ENCODE results near the gene PPP3R1.
A peak's percentile ranks its signal among the peaks of the same experiment; 100 is the strongest.

Gene PPP3R1

GRCh38 chr2:68236103-68236734, 16.1 kb downstream of the PPP3R1 start:
- Mint-ChIP-seq H3K4me3 (peak overlapping the region; percentile 1), H3K27ac (peak overlapping the region; percentile 21), H3K36me3 (ENCODE audit: low read depth) (peaks cover 11% of the 10 kb centered on the region), H3K27me3 (ENCODE audit: low read depth) (no peaks in the 10 kb centered on the region), H3K9me3 (no peaks in the 10 kb centered on the region), H3K4me1 (ENCODE audit: low read depth) (peaks cover 41% of the 10 kb centered on the region)
- DNase-seq (ENCODE audit: low spot score): no peak

DNA sequence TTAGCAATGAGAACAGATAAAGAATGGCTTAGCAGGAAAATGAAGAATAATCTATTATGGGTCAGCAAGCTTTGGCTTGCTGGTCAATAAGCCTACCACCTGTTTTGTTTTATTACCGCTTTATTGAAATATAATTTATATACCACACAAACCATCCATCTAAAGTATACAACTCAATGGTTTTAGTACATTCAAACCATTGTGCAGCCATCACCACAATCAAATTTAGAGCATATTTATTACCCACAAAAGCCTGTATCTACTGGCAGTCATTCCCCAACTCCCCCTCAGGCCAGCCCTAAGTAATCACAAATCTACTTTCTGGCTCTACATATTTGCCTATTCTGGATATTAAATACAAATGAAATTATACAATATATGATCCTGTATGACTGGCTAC, 17.2 kb downstream of the PPP3R1 start:
- no peak overlapping the region for H3K27ac Mint-ChIP-seq
- no peak for DNase-seq (ENCODE audit: low spot score)
- H3K36me3 Mint-ChIP-seq (ENCODE audit: low read depth): peaks cover 6% of the 10 kb centered on the region
- peaks cover 41% of the 10 kb centered on the region for H3K4me1 Mint-ChIP-seq (ENCODE audit: low read depth)
- H3K9me3 Mint-ChIP-seq: no peaks in the 10 kb centered on the region
- H3K4me3 Mint-ChIP-seq: no peak overlapping the region
- H3K27me3 Mint-ChIP-seq (ENCODE audit: low read depth): no peaks in the 10 kb centered on the region

GRCh38 chr2:68234405-68234804, 17.9 kb downstream of the PPP3R1 start:
- Mint-ChIP-seq H3K4me1 (ENCODE audit: low read depth) (peaks cover 42% of the 10 kb centered on the region), H3K9me3 (no peaks in the 10 kb centered on the region), H3K27ac (no peak overlapping the region), H3K4me3 (no peak overlapping the region), H3K27me3 (ENCODE audit: low read depth) (no peaks in the 10 kb centered on the region), H3K36me3 (ENCODE audit: low read depth) (peaks cover 5% of the 10 kb centered on the region)
- no peak for DNase-seq (ENCODE audit: low spot score)

- peaks cover 35% of the 10 kb centered on the region for H3K4me1 Mint-ChIP-seq (ENCODE audit: low read depth)
These were observed 21.3 kb downstream of the PPP3R1 start for GRCh38 chr2:68231061-68231372.

DNA sequence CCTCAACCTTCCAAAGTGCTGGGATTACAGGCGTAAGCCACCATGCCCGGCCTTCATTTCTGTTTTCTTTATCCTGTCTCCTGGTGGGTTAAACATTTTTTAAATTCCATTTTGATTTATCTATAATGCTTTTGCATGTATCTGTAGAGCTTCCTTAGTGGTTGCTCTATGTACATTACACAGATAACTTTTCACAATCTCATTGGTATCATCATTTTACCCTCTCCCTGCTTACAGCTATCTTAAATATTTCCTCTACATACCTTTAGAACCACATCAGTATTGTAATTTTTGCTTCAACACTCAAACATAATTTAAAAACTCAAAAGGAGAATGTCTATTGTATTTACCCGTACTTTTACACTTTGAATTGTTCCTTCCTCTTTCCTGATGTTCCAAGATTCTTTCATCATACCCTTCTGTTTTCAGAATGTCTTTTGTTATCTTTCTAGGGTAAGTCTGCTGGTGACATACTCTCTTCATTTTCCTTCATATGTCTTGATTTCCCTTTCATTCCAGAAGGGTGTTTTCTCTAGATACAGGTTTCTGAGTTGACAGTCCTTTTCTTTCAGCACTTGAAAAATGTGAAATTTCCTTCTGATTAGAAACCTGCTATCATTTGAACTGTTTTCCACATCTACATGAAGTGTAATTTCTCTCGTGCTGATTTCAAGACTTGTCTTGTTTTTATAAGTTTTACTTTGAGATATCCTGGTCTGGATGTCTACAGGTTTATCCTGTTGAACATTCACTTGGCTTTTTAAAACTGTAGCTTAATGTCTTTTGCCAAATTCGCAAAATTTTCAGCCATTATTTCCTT, 21.9 kb downstream of the PPP3R1 start:
- Mint-ChIP-seq H3K9me3 (no peaks in the 10 kb centered on the region), H3K4me3 (no peak overlapping the region), H3K27ac (no peak overlapping the region), H3K36me3 (ENCODE audit: low read depth) (no peaks in the 10 kb centered on the region), H3K4me1 (ENCODE audit: low read depth) (peaks cover 38% of the 10 kb centered on the region), H3K27me3 (ENCODE audit: low read depth) (no peaks in the 10 kb centered on the region)
- no peak for DNase-seq (ENCODE audit: low spot score)

More at GRCh38 chr2:68231061-68231372, 21.3 kb downstream of the PPP3R1 start:
- Mint-ChIP-seq H3K4me3 (no peak overlapping the region), H3K27ac (no peak overlapping the region), H3K9me3 (no peaks in the 10 kb centered on the region), H3K36me3 (ENCODE audit: low read depth) (no peaks in the 10 kb centered on the region), H3K27me3 (ENCODE audit: low read depth) (no peaks in the 10 kb centered on the region)
- DNase-seq (ENCODE audit: low spot score): no peak

DNA sequence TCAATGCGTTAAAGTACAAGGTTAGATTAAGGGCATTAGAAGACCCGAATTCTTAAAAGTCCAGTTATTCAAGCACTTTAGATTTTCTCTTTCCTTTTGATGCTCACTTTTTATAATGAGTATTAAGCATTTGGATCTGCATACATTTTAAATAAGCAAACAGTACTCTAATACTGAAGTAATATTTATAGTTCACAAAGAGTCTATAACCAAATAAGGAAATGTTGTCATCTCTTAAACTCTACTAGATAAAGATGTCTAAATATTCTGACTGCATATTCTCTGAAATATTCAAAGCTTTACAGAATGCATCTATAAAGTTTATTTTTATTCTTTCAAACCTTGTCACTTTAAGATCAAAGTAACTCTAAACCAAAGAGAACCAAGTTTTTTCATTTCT, 25.5 kb downstream of the PPP3R1 start:
- Mint-ChIP-seq H3K27ac (no peak overlapping the region), H3K9me3 (no peaks in the 10 kb centered on the region), H3K4me3 (no peak overlapping the region), H3K36me3 (ENCODE audit: low read depth) (peaks cover 11% of the 10 kb centered on the region), H3K27me3 (ENCODE audit: low read depth) (no peaks in the 10 kb centered on the region), H3K4me1 (ENCODE audit: low read depth) (peaks cover 62% of the 10 kb centered on the region)
- DNase-seq (ENCODE audit: low spot score): no peak

GRCh38 chr2:68225119-68225632, 27.2 kb downstream of the PPP3R1 start:
- H3K9me3 Mint-ChIP-seq: no peaks in the 10 kb centered on the region
- no peak overlapping the region for H3K4me3 Mint-ChIP-seq
- peaks cover 22% of the 10 kb centered on the region for H3K36me3 Mint-ChIP-seq (ENCODE audit: low read depth)
- DNase-seq (ENCODE audit: low spot score): peak; percentile 21
- no peaks in the 10 kb centered on the region for H3K27me3 Mint-ChIP-seq (ENCODE audit: low read depth)
- H3K27ac Mint-ChIP-seq: no peak overlapping the region
- H3K4me1 Mint-ChIP-seq (ENCODE audit: low read depth): peaks cover 58% of the 10 kb centered on the region

DNA sequence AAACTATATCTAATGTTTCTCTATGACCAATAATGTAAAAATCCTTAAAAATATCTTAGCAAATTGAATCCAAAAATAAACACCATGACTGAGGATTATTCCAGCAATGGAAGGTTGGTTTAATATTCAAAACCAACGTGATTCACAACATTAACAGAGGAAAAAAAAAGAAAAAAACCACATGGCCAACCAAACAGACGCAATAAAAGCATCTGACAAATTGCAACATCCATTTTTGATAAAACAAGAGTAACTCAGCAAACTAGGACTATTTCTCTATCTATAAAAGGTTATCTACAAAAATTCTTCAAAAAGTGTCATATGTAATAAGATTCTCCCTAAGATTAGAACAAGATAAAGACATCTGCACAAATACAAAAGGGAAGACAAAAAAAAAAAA, 28.9 kb downstream of the PPP3R1 start:
- DNase-seq (ENCODE audit: low spot score): no peak
- Mint-ChIP-seq H3K27ac (no peak overlapping the region), H3K4me3 (no peak overlapping the region)

DNA sequence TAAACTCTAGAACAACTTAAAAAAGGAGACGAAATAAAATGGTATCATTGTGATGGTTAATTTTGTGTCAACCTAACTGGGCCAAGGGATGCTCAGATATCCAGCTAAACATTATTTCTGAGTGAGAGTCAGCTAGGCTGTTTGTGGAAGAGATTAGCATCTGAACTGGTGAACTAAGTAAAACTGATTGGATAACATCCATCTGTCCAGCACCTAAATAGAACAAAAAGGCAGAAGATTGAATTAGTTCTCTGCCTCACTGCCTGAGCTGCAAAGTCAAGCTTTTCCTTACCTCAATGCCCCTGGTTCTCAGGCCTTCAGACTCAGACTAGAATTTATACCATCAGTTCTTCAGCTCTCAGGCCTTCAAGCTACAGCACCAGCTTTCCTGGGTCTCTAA, 30.0 kb downstream of the PPP3R1 start:
- Mint-ChIP-seq H3K9me3 (no peaks in the 10 kb centered on the region), H3K4me1 (ENCODE audit: low read depth) (peaks cover 62% of the 10 kb centered on the region), H3K36me3 (ENCODE audit: low read depth) (peaks cover 25% of the 10 kb centered on the region), H3K27me3 (ENCODE audit: low read depth) (no peaks in the 10 kb centered on the region), H3K4me3 (peak overlapping the region; percentile 5), H3K27ac (no peak overlapping the region)
- DNase-seq (ENCODE audit: low spot score): no peak

More for the DNA sequence above, 28.9 kb downstream of the PPP3R1 start:
- Mint-ChIP-seq H3K4me1 (ENCODE audit: low read depth) (peaks cover 62% of the 10 kb centered on the region), H3K36me3 (ENCODE audit: low read depth) (peaks cover 25% of the 10 kb centered on the region), H3K9me3 (no peaks in the 10 kb centered on the region), H3K27me3 (ENCODE audit: low read depth) (no peaks in the 10 kb centered on the region)

GRCh38 chr2:68218343-68218901, 33.9 kb downstream of the PPP3R1 start:
- Mint-ChIP-seq H3K9me3 (no peaks in the 10 kb centered on the region), H3K36me3 (ENCODE audit: low read depth) (peaks cover 37% of the 10 kb centered on the region), H3K4me1 (ENCODE audit: low read depth) (peaks cover 48% of the 10 kb centered on the region), H3K27ac (no peak overlapping the region), H3K4me3 (no peak overlapping the region), H3K27me3 (ENCODE audit: low read depth) (no peaks in the 10 kb centered on the region)
- no peak for DNase-seq (ENCODE audit: low spot score)

GRCh38 chr2:68217729-68218128, 34.6 kb downstream of the PPP3R1 start:
- no peak for DNase-seq (ENCODE audit: low spot score)
- Mint-ChIP-seq H3K9me3 (no peaks in the 10 kb centered on the region), H3K4me1 (ENCODE audit: low read depth) (peaks cover 49% of the 10 kb centered on the region), H3K4me3 (no peak overlapping the region), H3K36me3 (ENCODE audit: low read depth) (peaks cover 37% of the 10 kb centered on the region), H3K27me3 (ENCODE audit: low read depth) (no peaks in the 10 kb centered on the region), H3K27ac (no peak overlapping the region)

DNA sequence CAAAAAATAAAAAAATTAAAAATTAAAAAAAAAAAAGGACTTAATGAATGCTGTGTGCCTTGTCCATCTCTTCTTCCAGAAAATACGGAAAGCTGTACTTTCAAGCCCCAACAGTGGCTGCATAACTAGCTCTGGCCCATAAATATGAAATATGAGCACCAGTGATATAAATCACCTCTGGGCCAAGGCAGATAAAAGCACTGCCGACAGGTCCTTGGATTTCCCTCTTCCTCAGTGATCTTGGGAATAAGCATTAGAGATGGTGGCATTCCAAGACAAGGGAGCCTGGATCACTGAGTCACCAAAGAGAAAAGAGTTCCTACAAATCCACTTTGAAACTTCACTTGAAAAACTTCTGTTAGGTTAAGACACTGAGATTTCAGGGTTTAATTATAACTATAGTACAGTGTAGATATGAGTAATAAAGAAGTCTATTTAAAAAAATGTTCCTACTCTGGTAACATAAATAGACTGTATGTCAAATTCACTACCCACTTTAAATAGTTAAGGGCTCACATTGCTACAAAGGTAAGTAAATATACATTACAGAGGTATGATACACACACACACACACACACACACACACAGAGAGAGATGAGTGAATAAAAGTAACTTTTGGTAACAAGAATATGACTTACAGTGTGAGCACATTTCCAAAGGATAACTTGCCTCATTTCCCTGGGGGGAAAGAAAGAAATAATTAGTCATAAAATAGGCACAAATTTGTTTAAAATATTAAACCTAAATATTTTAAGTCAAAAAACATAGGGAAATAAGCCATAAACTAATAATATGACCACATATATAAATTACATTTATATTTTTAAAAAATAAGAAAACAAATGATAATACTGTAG, 35.6 kb downstream of the PPP3R1 start:
- Mint-ChIP-seq H3K27ac (peak overlapping the region; percentile 6), H3K27me3 (ENCODE audit: low read depth) (no peaks in the 10 kb centered on the region), H3K9me3 (no peaks in the 10 kb centered on the region), H3K36me3 (ENCODE audit: low read depth) (peaks cover 35% of the 10 kb centered on the region), H3K4me3 (no peak overlapping the region), H3K4me1 (ENCODE audit: low read depth) (peaks cover 45% of the 10 kb centered on the region)
- no peak for DNase-seq (ENCODE audit: low spot score)

DNA sequence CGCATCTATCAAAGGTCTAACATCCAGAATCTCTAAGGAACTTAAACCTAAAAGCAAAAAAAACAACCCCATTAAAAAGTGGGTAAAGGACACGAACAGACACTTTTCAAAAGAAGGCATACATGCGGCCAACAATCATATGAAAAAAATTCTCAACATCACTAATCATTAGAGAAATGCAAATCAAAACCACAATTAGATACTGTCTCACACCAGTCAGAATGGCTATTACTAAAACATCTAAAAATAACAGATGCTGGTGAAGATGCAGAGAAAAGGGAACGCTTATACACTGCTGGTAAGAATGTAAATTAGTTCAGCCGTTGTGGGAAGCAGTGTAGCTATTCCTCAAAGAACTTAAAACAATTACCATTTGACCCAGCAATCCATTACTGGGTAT, 38.0 kb downstream of the PPP3R1 start:
- Mint-ChIP-seq H3K36me3 (ENCODE audit: low read depth) (peaks cover 33% of the 10 kb centered on the region), H3K27ac (no peak overlapping the region), H3K9me3 (no peaks in the 10 kb centered on the region), H3K27me3 (ENCODE audit: low read depth) (no peaks in the 10 kb centered on the region), H3K4me1 (ENCODE audit: low read depth) (peaks cover 43% of the 10 kb centered on the region), H3K4me3 (no peak overlapping the region)
- DNase-seq (ENCODE audit: low spot score): no peak
